GM21786 (cell line): ENCODE data around the gene CNTNAP2.

ENCODE experiments used
- ATAC-seq: cut with Tn5 transposase; IDR thresholded peaks from one replicate; pipeline ENCODE4 v1.9.1; 2021; ENCODE audit not compliant: unreplicated experiment

The CNTNAP2 gene

GRCh38 chr7:146116521-146117222, at the start of gene CNTNAP2:
CNTNAP2 (plus strand) TSS chr7:146116801; CDS start chr7:146116877, 76 bp downstream.
- no peak for ATAC-seq

- ATAC-seq: no peak
Measured at GRCh38 chr7:146067880-146068279, 48.7 kb upstream of the CNTNAP2 start.

DNA sequence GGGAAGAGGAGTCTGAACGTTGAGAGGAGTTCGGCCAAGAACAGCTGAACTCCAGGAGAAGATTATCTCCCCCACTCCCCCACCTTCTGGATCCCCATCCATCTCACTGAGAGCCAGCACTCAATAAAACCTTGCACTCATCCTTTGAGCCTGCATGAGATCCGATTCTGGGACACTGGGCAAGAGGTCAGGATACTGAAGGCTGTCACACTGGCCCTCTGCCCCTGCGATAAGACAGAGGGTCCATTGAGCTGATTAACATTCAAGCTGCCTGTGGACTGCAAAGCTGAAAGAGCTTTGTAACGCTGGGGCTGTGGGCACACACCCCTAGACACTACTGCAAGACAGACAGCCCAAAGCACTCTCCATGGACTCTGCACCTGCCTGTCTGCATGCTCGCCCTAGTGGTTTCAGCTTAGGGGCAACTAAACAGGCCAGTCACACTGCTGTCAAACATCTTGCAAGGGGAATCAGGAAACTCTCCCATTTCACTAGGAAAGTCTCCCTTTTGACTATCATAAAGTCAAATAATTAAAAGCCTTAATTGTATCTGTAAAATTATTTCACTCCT, 42.3 kb upstream of the CNTNAP2 start:
- no peak for ATAC-seq

DNA sequence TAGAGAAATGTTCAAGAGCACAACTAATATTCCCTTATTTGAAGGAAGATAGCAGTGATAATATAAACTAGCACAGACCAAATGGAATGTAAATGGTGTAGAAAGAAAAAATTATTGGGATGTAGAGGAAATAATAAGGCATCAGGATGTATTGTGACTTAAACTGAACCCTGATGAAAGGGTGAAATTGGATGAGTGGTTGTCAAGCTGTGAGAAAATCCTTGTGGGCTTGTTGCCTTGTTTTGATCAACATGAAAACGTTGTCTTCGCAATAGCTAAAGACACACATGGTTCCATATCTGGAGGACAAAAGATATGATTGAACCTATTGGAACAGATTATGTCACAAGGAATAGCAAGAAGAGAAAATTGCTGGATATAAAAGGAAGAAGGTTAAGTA, 40.3 kb upstream of the CNTNAP2 start:
- ATAC-seq: no peak

- ATAC-seq: no peak
Measured at GRCh38 chr7:146084086-146084485, 32.5 kb upstream of the CNTNAP2 start.

GRCh38 chr7:146090023-146090645, 26.5 kb upstream of the CNTNAP2 start:
- ATAC-seq: peak; percentile 85

GRCh38 chr7:146094356-146094755, 22.2 kb upstream of the CNTNAP2 start:
- ATAC-seq: no peak

DNA sequence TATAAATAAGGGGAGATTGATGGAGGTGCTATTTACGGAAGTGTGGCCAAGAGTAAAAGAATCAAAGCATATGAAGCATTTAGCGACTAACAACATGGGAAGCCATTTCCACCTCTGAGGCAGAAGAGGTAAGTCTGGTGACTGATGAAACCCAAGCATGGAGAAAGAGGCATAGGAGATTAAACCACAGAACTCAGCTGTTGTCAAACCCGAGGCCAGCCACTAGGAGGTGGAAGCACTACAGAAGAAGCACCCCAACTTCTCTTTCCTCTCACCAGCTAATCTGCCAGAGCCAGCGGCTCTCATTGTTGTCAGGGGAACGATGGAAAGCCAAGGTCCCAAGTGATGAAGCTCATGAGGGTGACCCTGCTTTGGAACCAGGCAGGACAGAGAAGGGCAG, 19.6 kb upstream of the CNTNAP2 start:
- no peak for ATAC-seq

- ATAC-seq: no peak
Measured at GRCh38 chr7:146106319-146106718, 10.3 kb upstream of the CNTNAP2 start.

- no peak for ATAC-seq
Measured at GRCh38 chr7:146112755-146113154, 3.8 kb upstream of the CNTNAP2 start.

- no peak for ATAC-seq
Measured at GRCh38 chr7:146115548-146115850, 1.1 kb upstream of the CNTNAP2 start.

DNA sequence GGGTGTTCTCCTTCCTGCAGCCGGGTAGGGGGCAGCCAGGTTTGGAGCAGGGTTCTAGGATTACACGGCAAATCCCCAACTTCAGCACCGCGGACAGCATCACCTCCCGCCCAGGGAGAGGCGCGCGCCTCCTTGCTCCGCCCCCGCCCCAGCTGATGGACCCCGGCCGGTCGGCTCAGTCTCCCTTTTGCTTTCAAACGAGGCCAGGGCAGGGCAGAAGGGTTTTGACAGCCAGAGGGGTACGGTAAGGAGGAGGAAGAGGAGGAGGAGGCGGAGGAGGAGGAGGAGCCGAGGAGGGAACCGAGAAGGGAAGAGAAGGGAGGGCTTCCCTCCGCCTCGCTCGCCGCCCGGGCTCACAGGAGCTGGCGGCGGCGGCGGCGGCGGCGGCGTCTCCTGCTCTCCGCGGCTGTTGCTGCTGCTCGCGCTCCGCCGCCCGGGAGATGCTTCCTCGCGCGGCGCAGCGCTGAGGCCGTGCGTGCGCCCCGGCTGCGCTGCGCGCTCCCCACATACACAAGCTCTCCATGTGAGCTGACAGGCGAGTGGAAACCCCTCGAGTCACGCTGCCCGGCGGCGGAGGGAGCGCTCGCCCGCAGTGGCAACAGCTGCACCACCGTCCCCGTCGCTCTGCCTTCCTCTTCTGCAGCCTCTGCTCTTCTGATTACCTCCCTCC, 615 bp upstream of the CNTNAP2 start:
- ATAC-seq: no peak

DNA sequence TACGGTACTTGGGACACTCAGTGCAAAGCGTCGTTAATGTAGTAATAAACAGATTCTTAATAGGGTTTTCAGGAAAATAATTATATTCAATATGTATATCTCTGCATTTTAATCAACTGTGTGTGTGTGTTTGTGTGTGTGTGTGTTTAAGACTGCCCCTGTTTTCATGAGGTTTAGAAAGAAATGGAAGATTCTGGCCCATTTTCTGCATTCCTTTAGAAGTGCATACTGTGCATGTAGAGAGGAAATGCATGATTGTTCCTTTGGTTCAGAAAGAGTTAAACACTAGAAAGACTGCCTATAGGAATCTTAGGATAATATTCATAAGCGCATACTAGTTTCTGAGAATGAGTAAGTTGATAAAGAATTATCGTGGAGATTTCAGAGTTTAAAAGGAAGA, 975 bp downstream of the CNTNAP2 start:
- no peak for ATAC-seq

- ATAC-seq: no peak
Measured at GRCh38 chr7:146119002-146119401, 2.4 kb downstream of the CNTNAP2 start.

GRCh38 chr7:146123715-146124114, 7.1 kb downstream of the CNTNAP2 start:
- no peak for ATAC-seq

DNA sequence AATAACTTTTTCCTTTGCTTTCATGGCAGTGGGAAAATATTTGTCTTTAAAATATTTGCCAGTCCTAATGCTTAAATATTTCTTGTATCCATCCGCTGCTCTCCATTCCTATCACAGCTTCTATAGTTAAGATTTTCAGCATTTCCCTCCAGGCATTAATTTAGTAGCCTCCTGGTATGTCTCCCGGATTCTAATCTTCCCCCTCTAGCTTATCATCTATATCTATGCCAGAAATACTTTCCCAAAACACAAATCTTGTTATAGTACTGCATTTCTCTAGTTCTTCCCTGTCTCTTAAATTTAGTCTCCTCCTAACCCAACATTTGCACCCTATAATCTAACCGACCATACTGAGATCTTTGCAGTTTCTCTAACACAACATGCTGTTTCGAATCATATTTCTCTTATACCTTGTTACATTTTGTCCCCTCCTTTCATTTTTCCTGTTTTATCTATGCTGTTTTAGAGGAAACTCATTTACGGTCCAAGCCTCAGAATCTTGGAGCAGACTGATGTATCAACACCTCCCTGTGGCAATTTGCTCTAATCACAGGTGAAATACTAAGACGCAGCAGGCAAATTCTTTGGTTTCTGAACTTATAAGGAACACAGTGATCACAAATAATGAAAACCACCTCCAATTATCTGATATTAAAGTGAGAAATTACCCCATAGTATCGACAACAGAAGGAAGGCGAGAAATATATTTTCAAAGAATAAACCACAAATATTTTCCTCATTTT, 10.3 kb downstream of the CNTNAP2 start:
- ATAC-seq: no peak

DNA sequence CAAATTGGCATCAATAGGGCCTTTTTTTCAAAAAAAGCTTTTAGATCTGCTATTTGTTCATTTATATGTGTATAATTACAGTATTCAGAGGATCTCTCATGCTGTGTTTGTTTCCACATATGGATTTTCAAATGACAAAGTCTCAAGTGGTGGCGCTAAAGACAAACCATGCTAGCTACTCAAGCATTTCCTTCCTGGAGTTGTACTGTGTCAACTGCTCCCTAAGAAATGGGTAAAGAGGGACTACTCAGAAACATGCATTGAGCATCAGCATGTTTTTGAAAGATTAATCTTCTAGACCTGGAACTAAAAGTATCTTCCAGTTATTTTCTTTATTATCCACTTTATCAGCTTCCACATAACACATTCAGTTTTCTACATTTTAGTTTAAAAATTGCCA, 12.7 kb downstream of the CNTNAP2 start:
- ATAC-seq: no peak

GRCh38 chr7:146129997-146130396, 13.4 kb downstream of the CNTNAP2 start:
- no peak for ATAC-seq

DNA sequence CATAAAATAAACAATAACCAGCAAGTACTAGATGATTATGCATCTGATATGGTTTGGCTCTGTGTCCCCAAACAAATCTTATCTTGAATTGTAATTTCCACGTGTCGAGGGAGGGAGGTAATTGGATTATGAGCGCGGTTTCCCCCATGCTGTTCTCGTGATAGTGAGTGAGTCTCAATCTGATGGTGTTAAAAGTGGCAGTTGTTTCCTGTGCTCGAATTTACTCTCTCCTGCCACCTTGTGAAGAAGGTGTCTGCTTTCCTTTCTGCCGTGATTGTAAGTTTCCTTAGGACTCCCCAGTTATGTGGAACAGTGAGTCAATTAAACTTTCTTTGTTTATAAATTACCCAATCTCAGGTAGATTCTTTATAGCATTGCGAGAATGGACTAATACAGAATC, 15.1 kb downstream of the CNTNAP2 start:
- ATAC-seq: no peak

- no peak for ATAC-seq
Measured at GRCh38 chr7:146136357-146136875, 19.8 kb downstream of the CNTNAP2 start.

DNA sequence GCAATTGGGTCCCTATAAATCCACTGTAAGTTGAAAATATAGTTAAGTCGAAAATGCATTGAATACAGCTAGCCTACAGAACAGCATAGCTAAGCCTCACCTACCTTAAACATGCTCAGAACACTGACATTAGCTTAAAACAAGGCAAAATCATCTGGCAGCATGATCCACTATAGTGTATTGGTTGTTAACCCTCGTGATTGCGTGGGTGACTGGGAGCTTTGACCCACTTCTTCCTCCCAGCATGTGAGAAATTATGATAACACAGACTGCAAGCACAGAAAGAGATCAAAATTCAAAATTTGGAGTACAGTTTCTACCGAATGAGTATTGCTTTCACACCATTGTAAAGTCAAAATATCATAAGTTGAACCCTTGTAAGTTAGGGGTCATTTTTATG, 22.3 kb downstream of the CNTNAP2 start:
- ATAC-seq: no peak
